Thyroid gland (tissue), 4 donors: ENCODE data around the gene RANBP2. TPM values are rescaled to one million over a fixed set of nuclear protein-coding genes. Genes with fewer than 3 reads are reported as not detected.

Source experiments
- DNase-seq, 2 donors: peaks; one replicate each; pipeline ENCODE4 v3.0.0-alpha.2; 2019
- H3K27ac ChIP-seq, 3 donors: fragments of 200-600 bp; sonication (generic); 1 replicate in 2 of 3; 2 replicates in 1 of 3; pipeline ENCODE4 v1.5.1; 2016 to 2019; ENCODE audit warnings: mild to moderate bottlenecking in 1 of 3, moderate library complexity in 1 of 3
- H3K27me3 ChIP-seq: fragments of 200-600 bp; sonication (generic); one replicate; pipeline ENCODE4 v1.5.1; 2019
- H3K36me3 ChIP-seq, 2 donors: fragments of 200-600 bp; sonication (generic); one replicate each; pipeline ENCODE4 v1.5.1; 2016 to 2019
- H3K4me1 ChIP-seq, 2 donors: fragments of 200-600 bp; sonication (generic); one replicate each; pipeline ENCODE4 v1.5.1; 2017 to 2019
- H3K4me3 ChIP-seq, 3 donors: fragments of 200-600 bp; sonication (generic); replicated peaks in 1 of 3; 1 replicate in 2 of 3; 2 replicates in 1 of 3; pipeline ENCODE4 v1.5.1; 2016; ENCODE audit warnings: mild to moderate bottlenecking in 1 of 3
- H3K9me3 ChIP-seq: fragments of 200-600 bp; sonication (generic); one replicate; pipeline ENCODE4 v1.5.1; 2017
- CTCF ChIP-seq, 6 experiments: fragments of 200-600 bp in 3 of 6; fragments of 450-650 bp in 3 of 6; sonication (generic) in 3 of 6; IDR thresholded peaks; one replicate each; pipeline ENCODE4 v1.5.1; 2016 to 2019; ENCODE audit warnings: antibody characterized with exemption in 6 of 6, mild to moderate bottlenecking in 2 of 6, inconsistent platforms in 1 of 6, moderate library complexity in 1 of 6
- POLR2A ChIP-seq, 2 donors: fragments of 450-650 bp; IDR thresholded peaks; one replicate each; pipeline ENCODE4 v1.6.1; 2017; ENCODE audit warnings: antibody characterized with exemption in 2 of 2, mild to moderate bottlenecking in 2 of 2, moderate library complexity in 1 of 2
- WGBS, 2 donors: methylation state at CpG; one replicate each; pipeline ENCODE4 v1.1.5; 2017; 5-methylcytosine and 5-hydroxymethylcytosine counted together
- intact Hi-C: fragments of 100-400 bp; cut with DNase I; formaldehyde crosslinking; loops from one replicate; pipeline ENCODE4 v1.15.1; 2023
- total RNA-seq, 4 donors: library from RNA; depleted of rRNA; stranded (reverse); fragments of >200 nt; gene quantifications; one replicate each; pipeline ENCODE4 v1.2.3, GENCODE V29; 2016

RANBP2 gene
- total RNA-seq, 4 donors from 2014 or later = 93.7 to 159 (median 107) TPM

- 93 to 96% methylated on average over 6 of the region's 6 CpGs for WGBS, 2 donors
- H3K27ac ChIP-seq = no peak overlapping the region
- no peaks in the 10 kb centered on the region for H3K36me3 ChIP-seq
- TF ChIP-seq CTCF (IDR thresholded peaks at IDR 0.05) = no peak
- TF ChIP-seq POLR2A (IDR thresholded peaks at IDR 0.05) = no peak
- no peaks in the 10 kb centered on the region for H3K9me3 ChIP-seq
- H3K27me3 ChIP-seq = no peaks in the 10 kb centered on the region
- DNase-seq = no peak
- H3K4me3 ChIP-seq = no peak overlapping the region
- no peaks in the 10 kb centered on the region for H3K4me1 ChIP-seq
- intact Hi-C loops = no loop called here
These were observed 87.3 kb downstream of the RANBP2 start for GRCh38 chr2:108806371-108807113.

GRCh38 chr2:108809936-108810335, 90.7 kb downstream of the RANBP2 start:
- Histone ChIP-seq H3K27me3 (no peaks in the 10 kb centered on the region), H3K4me3 (no peak overlapping the region), H3K9me3 (no peaks in the 10 kb centered on the region), H3K27ac (no peak overlapping the region), H3K36me3 (no peaks in the 10 kb centered on the region), H3K4me1 (no peaks in the 10 kb centered on the region)
- no peak for TF ChIP-seq POLR2A (IDR thresholded peaks at IDR 0.05)
- no peak for TF ChIP-seq CTCF (IDR thresholded peaks at IDR 0.05)
- 92 to 99% methylated on average over 3 of the region's 3 CpGs for WGBS, 2 donors
- DNase-seq = no peak
- intact Hi-C loops = no loop called here

GRCh38 chr2:108810993-108811957, 92.0 kb downstream of the RANBP2 start:
- DNase-seq = no peak
- intact Hi-C loops = no loop called here
- no peak overlapping the region for H3K4me3 ChIP-seq
- no peaks in the 10 kb centered on the region for H3K27me3 ChIP-seq
- 93 to 98% methylated on average over 4 of the region's 4 CpGs for WGBS, 2 donors
- H3K9me3 ChIP-seq = no peaks in the 10 kb centered on the region
- H3K27ac ChIP-seq = no peak overlapping the region
- no peaks in the 10 kb centered on the region for H3K4me1 ChIP-seq
- H3K36me3 ChIP-seq = peaks cover 0 to 4% of the 10 kb centered on the region in 2 donors
- TF ChIP-seq CTCF (IDR thresholded peaks at IDR 0.05) (no peak), POLR2A (IDR thresholded peaks at IDR 0.05) (no peak)

GRCh38 chr2:108813732-108814131, 94.5 kb downstream of the RANBP2 start:
- Histone ChIP-seq H3K27ac (no peak overlapping the region), H3K4me1 (no peaks in the 10 kb centered on the region), H3K9me3 (no peaks in the 10 kb centered on the region), H3K4me3 (no peak overlapping the region), H3K36me3 (peaks cover 0 to 9% of the 10 kb centered on the region in 2 donors), H3K27me3 (no peaks in the 10 kb centered on the region)
- intact Hi-C loops = no loop called here
- no peak for DNase-seq
- WGBS, 2 donors = 92 to 96% methylated on average over 1 of the region's 1 CpG
- TF ChIP-seq POLR2A (IDR thresholded peaks at IDR 0.05) = no peak
- TF ChIP-seq CTCF (IDR thresholded peaks at IDR 0.05) = no peak
